ENCODE results near the gene BHLHE40. TPM values are rescaled to one million over a fixed set of nuclear protein-coding genes. Genes with fewer than 3 reads are reported as not detected.

Gene BHLHE40
- total RNA-seq, 2 experiments from 2014 or later = 258 to 273 TPM

DNA sequence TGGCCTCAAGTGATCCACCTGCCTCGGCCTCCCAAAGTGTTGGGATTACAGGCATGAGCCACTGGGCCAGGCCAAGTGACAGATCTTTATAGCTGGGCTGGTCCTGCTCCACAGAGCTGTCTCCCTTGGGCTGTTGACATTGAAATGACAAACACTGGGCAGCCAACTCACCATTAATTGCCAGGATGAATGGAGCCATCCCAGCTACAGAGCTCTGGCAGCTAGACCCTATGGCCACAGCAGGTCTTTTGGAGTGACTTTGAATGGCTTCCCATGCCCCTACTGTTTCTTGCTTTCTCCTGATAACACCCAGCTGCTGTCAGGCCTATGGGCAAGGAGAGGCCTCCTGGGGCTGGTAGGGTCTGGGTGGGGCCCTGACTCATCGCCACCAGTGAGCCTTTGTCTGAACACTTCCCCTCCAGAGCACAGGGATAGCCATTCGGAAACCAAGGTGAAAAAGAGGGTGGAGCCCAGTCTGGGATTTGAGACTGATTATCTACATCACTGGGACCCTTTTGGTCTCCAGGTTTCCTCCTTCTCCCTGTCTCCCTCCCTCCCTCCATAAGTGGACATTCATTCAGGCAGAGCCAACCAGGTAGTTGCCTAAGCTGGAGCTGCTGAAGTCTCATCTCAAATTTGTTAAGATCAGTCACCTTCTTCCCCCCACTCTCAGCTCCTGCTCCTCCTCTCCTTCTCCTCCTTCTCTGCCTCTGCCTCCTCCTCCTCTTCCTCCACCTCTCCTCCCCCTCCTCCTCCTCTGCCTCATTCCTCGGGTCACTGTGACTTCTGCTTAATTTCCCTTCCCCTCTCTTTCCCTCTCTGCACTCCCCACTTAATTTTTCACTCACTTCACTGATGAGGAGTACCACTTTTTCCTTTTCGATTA lies 34.0 kb downstream of the BHLHE40 start:
- peaks cover 47% of the 10 kb centered on the region for H3K4me1 Mint-ChIP-seq
- DNase-seq (no peak), ATAC-seq (peak; percentile 37)
- H3K4me3 Mint-ChIP-seq = no peak overlapping the region
- H3K27me3 Mint-ChIP-seq = peaks cover 16% of the 10 kb centered on the region
- H3K36me3 Mint-ChIP-seq (ENCODE audit: low read depth) = no peaks in the 10 kb centered on the region
- H3K9me3 Mint-ChIP-seq (ENCODE audit: low read depth) = no peaks in the 10 kb centered on the region
- CTCF ChIA-PET = interaction anchor here (0.7 to 1.1 kb wide), 4 partner anchors 33 to 376 kb away, joined by 3 to 4 read pairs (median 3); no protein-coding TSS in a partner anchor
- intact Hi-C loops (cut with DNase I, micrococcal nuclease) = no loop called here
- POLR2A ChIA-PET = no interaction called here
- no peak overlapping the region for H3K27ac Mint-ChIP-seq

DNA sequence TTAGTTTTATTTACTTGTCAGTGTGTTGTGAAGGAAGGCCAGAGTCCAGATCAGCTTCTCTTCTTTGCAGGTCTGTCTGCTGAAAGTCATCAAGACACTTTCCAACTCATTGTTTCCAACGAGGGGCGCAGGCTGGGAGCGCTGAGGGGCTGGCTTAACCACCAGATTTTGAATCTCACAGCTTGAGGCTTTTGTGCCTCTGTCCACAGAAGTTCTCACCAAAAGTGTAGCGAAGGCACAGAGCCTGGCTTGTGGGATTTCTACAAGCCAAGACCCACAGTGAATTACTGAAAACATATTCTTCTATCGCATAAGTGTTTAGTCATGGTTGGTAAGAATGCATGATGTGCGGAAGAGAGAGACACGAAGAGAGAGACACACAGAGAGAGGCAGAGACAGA lies 35.2 kb downstream of the BHLHE40 start:
- H3K27ac Mint-ChIP-seq = no peak overlapping the region
- no peak for DNase-seq
- ATAC-seq = no peak

DNA sequence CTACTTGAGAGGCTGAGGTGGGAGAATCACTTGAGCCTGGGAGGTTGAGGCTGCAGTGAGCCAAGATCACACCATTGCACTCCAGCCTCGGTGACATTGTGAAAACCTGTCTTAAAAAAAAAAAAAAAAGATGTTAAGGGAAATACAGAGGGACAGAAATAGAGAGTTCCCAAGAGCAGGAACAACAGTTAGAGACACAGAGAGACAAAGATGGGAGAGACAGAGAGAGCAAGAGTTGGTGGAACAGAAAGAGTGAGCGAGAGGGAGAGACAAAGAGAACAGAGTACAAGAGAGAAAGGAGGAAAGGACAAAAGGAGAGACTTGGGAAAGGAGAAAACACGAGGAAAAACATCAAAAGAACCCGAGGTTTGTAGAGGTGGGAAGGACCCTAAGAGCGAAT lies 35.8 kb downstream of the BHLHE40 start:
- Mint-ChIP-seq H3K27ac (no peak overlapping the region), H3K4me1 (peaks cover 60% of the 10 kb centered on the region), H3K36me3 (ENCODE audit: low read depth) (no peaks in the 10 kb centered on the region), H3K4me3 (no peak overlapping the region), H3K27me3 (peaks cover 16% of the 10 kb centered on the region), H3K9me3 (ENCODE audit: low read depth) (no peaks in the 10 kb centered on the region)
- no peak for ATAC-seq
- intact Hi-C loops (cut with DNase I, micrococcal nuclease) = no loop called here
- no peak for DNase-seq
- CTCF ChIA-PET = no interaction called here
- POLR2A ChIA-PET = no interaction called here

More for the DNA sequence above, 35.2 kb downstream of the BHLHE40 start:
- intact Hi-C loops (cut with DNase I, micrococcal nuclease) = no loop called here
- H3K27me3 Mint-ChIP-seq = peaks cover 16% of the 10 kb centered on the region
- ChIA-PET CTCF (no interaction called here), POLR2A (no interaction called here)
- no peaks in the 10 kb centered on the region for H3K9me3 Mint-ChIP-seq (ENCODE audit: low read depth)
- H3K36me3 Mint-ChIP-seq (ENCODE audit: low read depth) = no peaks in the 10 kb centered on the region
- H3K4me3 Mint-ChIP-seq = no peak overlapping the region
- peaks cover 53% of the 10 kb centered on the region for H3K4me1 Mint-ChIP-seq

DNA sequence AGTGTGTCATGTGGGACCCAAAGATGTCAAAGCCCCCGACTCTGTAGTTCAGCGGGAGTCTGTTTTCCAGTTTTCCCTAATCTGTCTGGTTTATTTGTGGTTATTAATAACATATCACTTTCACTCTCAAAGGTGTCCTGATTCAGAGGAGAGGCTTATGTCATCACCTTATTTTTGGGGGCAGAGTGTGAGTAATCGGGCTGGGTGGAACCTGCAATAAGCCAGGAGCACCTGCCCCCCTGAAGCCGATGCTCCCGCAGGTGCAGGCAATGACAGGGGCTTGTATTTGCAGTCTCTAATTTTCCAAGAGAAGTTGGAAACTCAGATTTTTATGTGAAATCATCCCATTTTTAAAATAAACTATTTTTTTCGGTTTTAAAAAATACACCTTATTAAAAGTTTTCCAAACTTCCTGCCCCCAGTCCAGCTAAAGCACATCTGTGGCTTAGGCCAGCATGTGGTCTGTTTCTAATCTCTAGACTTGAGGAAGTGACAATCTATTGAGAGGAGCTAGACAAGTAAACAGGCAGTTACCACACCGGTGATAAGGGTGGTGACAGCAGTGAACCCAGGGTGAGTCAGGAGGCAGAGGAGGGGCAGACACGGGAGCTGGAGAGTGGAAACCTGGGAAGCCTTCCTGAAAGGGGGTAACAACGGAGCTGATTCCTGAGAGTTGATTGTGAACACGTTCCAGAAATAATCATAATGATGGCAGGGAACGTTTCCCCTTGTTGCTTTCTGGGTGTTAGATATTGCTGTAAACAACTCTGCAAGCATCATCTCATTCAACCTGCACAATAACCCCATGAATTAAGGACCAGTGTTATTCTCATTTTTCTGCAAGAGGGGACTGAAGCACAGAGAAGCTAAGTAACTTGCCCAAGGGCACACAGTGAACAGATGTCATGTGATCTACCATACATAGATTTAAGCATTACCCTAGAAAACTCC lies 37.2 kb downstream of the BHLHE40 start:
- no peaks in the 10 kb centered on the region for H3K9me3 Mint-ChIP-seq (ENCODE audit: low read depth)
- H3K27me3 Mint-ChIP-seq = peaks cover 13% of the 10 kb centered on the region
- peak; percentile 48 for DNase-seq
- peak overlapping the region; percentile 30 for H3K27ac Mint-ChIP-seq
- intact Hi-C loops (cut with DNase I, micrococcal nuclease) = no loop called here
- H3K4me3 Mint-ChIP-seq = no peak overlapping the region
- no peaks in the 10 kb centered on the region for H3K36me3 Mint-ChIP-seq (ENCODE audit: low read depth)
- POLR2A ChIA-PET = no interaction called here
- H3K4me1 Mint-ChIP-seq = peaks cover 68% of the 10 kb centered on the region
- CTCF ChIA-PET = interaction anchor here (1.0 to 2.2 kb wide), 4 partner anchors 9 to 305 kb away, joined by 3 to 11 read pairs (median 4); no protein-coding TSS in a partner anchor
- peak; percentile 52 for ATAC-seq

DNA sequence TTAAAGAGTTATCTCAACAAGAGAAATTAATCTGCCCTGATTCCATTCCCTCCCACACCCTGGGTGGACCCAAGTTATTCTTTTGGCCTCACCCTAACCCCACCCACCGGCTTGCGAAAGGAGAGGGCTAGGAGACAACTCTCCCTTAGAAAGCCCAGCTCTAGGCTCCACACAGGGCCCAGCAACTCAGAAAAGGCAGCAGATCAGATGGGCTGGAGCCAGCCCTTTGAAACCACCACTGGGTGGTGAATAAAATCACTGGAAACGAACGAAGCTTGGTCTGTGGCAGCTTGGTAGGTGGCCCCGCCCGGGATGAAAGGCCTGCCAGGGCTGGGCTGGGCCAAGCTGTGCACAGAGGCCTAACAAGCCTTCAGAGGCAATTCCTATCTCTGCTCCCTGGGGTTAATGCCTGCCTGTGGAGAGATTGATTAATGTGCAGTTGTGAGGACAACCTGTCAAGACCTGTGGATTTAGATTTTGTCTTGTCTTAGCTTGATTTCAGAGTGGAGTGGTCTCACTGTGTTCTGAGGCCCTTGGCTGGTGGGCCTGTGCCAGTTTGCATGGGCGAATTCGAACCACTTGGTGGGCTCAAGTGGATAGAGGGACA lies 38.8 kb downstream of the BHLHE40 start:
- Mint-ChIP-seq H3K4me1 (peaks cover 72% of the 10 kb centered on the region), H3K4me3 (no peak overlapping the region), H3K27ac (no peak overlapping the region), H3K27me3 (peaks cover 4% of the 10 kb centered on the region), H3K36me3 (ENCODE audit: low read depth) (no peaks in the 10 kb centered on the region), H3K9me3 (ENCODE audit: low read depth) (no peaks in the 10 kb centered on the region)
- CTCF ChIA-PET = interaction anchor here (0.6 to 2.2 kb wide), 9 partner anchors 10 to 1679 kb away, joined by 3 to 11 read pairs (median 4); no protein-coding TSS in a partner anchor
- ATAC-seq (no peak), DNase-seq (no peak)
- intact Hi-C loops (cut with DNase I, micrococcal nuclease) = no loop called here
- POLR2A ChIA-PET = no interaction called here

DNA sequence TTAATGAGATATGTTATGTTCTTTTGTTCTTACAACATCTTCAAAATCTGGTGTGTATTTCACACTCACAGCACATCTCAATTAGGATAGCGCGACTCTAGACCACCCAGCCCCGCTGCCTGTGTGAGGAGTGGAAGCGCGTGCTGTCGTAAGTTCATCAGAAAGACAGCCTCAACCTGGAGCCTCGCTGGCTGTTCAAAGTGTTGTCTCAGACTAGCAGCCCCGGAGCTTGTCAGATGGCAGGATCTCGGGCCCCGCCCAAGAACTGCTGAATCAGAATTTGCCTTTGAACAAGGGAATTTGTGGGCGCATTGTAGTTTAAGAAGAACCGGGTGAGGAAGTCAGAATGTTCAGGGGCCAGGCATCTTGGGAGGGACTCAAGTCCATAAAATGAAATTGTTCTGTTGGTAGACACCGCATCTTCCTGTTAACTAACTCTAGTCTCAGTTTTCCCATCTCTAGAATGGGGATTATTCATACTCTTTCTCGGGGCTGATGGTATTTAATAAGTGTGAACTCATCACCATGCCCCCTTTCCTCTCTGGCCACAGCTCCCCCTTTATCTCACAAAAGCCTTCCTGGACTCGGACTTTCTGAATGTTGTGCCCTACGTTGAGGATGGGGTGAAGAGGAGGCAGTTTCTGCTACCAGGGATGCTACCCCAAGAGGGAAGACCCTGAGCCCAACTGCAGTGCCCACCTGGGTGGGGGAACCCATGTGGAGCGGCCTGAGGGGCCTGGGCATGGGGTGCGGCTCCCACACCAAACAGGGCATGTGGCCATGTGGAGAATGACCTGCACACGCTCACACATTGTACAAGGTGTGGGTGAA lies 40.4 kb downstream of the BHLHE40 start:
- Mint-ChIP-seq H3K27ac (peak overlapping the region; percentile 51), H3K4me3 (no peak overlapping the region), H3K27me3 (peaks cover 2% of the 10 kb centered on the region), H3K4me1 (peaks cover 75% of the 10 kb centered on the region), H3K9me3 (ENCODE audit: low read depth) (no peaks in the 10 kb centered on the region), H3K36me3 (ENCODE audit: low read depth) (no peaks in the 10 kb centered on the region)
- DNase-seq (peak; percentile 88), ATAC-seq (peak; percentile 40)
- CTCF ChIA-PET = interaction anchor here (0.6 to 1.0 kb wide), 4 partner anchors 31 to 308 kb away, joined by 3 to 6 read pairs (median 4); no protein-coding TSS in a partner anchor
- intact Hi-C loops (cut with DNase I, micrococcal nuclease) = loop anchor here (1.0 to 5.0 kb wide), 3 partner anchors 12 to 178 kb away; no protein-coding TSS in a partner anchor
- POLR2A ChIA-PET = interaction anchor here (0.7 kb wide), 1 partner anchor 9 kb away, joined by 3 read pairs; no protein-coding TSS in a partner anchor

DNA sequence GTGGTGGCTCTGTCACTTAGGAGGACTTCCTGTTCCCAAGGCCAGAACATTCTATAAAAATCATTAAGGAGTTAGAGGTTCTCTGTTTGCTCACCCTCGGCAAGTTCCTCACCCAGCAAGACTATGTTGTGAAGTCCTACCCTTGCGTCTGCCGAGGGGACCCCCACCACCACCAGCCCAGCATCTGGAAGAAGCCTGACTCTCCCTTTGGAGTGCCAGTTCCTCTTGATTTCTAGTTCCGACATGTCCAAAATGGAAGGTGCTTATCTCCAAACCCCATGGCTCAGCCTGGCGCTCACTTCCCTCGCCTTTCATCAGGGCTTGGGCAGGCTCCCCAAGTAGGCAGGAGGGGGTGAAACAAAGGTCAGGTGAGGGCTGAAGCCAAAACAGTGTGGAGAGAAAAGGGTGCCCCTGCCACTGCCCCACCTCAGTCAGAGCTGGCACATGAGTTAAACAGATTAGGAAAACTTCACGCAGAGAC lies 41.0 kb downstream of the BHLHE40 start:
- intact Hi-C loops (cut with DNase I, micrococcal nuclease) = loop anchor here in 1 of 2 experiments (5.0 kb wide), 2 partner anchors 133 to 177 kb away; no protein-coding TSS in a partner anchor
- Mint-ChIP-seq H3K27me3 (no peaks in the 10 kb centered on the region), H3K4me1 (peaks cover 79% of the 10 kb centered on the region), H3K27ac (peak overlapping the region; percentile 72), H3K4me3 (no peak overlapping the region), H3K9me3 (ENCODE audit: low read depth) (no peaks in the 10 kb centered on the region), H3K36me3 (ENCODE audit: low read depth) (no peaks in the 10 kb centered on the region)
- DNase-seq (no peak), ATAC-seq (no peak)
- POLR2A ChIA-PET = interaction anchor here (0.5 to 3.1 kb wide), 2 partner anchors 41 to 174 kb away, joined by 4 to 33 read pairs; partner anchors contain the start of gene BHLHE40
- CTCF ChIA-PET = interaction anchor here (1.7 to 9.7 kb wide), 3 partner anchors 11 to 41 kb away, joined by 6 to 76 read pairs (median 19); partner anchors contain the start of gene BHLHE40

DNA sequence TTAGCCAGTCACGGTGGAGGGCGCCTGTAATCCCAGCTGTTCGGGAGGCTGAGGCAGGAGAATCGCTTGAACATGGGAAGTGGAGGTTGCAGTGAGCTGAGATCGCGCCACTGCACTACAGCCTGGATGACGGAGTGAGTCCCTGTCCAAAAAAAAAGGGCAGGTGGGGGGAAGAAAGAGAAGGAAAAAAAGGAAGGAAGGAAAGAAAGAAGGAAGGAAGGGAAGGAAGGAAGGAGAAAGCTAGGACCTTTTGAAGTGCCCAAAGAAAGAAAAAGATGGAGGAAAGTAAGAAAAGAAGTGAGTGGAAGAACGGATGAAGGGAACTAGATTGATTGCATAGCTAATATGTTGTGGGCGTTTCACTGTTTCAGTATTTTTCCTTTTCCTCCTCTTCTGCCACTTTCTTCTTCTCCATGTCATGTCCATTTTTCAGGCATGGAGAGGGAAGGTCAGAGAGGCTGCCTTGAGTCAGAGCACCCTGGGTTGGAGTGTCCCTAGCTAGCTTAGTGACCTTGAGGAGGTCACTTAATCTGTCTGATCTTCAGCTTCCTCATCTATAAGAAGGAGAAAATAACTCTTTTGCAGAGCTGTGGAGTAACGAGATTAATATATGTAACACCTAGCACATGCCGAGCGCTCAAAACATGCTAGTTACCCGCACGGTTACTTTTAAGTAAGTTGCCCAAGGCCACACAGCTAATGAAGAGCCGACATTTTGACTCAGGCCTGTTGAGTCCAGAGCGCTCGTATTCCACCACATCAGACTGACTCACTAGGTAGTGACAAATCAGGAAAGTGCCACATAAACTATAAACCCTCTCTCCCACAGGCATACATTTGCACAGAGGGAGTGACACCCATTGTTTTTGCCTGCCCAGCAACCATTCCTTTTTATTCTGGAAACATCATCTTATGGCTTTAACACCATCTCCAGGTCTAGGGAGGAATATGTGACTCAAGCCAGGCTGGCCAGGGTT lies 42.2 kb downstream of the BHLHE40 start:
- Mint-ChIP-seq H3K4me1 (peaks cover 82% of the 10 kb centered on the region), H3K9me3 (ENCODE audit: low read depth) (no peaks in the 10 kb centered on the region), H3K36me3 (ENCODE audit: low read depth) (no peaks in the 10 kb centered on the region), H3K27me3 (no peaks in the 10 kb centered on the region), H3K4me3 (no peak overlapping the region), H3K27ac (peak overlapping the region; percentile 89)
- intact Hi-C loops (cut with DNase I, micrococcal nuclease) = loop anchor here (1.0 to 5.0 kb wide), 13 partner anchors 15 to 216 kb away; partner anchors contain the start of gene BHLHE40 (in 1 of the 2)
- ATAC-seq = peak; percentile 61
- ChIA-PET CTCF (interaction anchor here (0.6 to 9.7 kb wide), 19 partner anchors 10 to 310 kb away, joined by 3 to 76 read pairs (median 4); partner anchors contain the start of gene BHLHE40), POLR2A (interaction anchor here (1.0 to 3.1 kb wide), 7 partner anchors 15 to 171 kb away, joined by 3 to 33 read pairs (median 9); partner anchors contain the start of gene BHLHE40)
- DNase-seq = peak; percentile 62

Measured in activated CD4-positive, alpha-beta T cell treated with anti-CD3 and anti-CD28 coated beads for 36 hours (primary cell).